ENCODE results near the gene MED12L.

MED12L gene

GRCh38 chr3:151456065-151456464 is 370.6 kb downstream of the MED12L start:
- H3K4me3 ChIP-seq (ENCODE audit: low read depth, low read length): no peak overlapping the region
- no peak for TF ChIP-seq CTCF (IDR thresholded peaks at IDR 0.05; ENCODE audit: low read depth, low read length)

GRCh38 chr3:151459358-151459757 is 373.9 kb downstream of the MED12L start:
- no peak for TF ChIP-seq CTCF (IDR thresholded peaks at IDR 0.05; ENCODE audit: low read depth, low read length)
- no peak overlapping the region for H3K4me3 ChIP-seq (ENCODE audit: low read depth, low read length)

- TF ChIP-seq CTCF (IDR thresholded peaks at IDR 0.05; ENCODE audit: low read depth, low read length): no peak
- H3K4me3 ChIP-seq (ENCODE audit: low read depth, low read length): no peak overlapping the region
These were observed 374.8 kb downstream of the MED12L start for GRCh38 chr3:151460228-151460627.

- H3K4me3 ChIP-seq (ENCODE audit: low read depth, low read length): no peak within 1 kb of the TSS
- TF ChIP-seq CTCF (IDR thresholded peaks at IDR 0.05; ENCODE audit: low read depth, low read length): no peak
These were observed 375.4 kb downstream of the MED12L start, which contains the start of gene IGSF10 for GRCh38 chr3:151460774-151461450. IGSF10 (minus strand) TSS chr3:151461061; CDS start chr3:151458709, 2,352 bp downstream.

GRCh38 chr3:151462278-151462780 is 376.9 kb downstream of the MED12L start:
- no peak overlapping the region for H3K4me3 ChIP-seq (ENCODE audit: low read depth, low read length)
- TF ChIP-seq CTCF (IDR thresholded peaks at IDR 0.05; ENCODE audit: low read depth, low read length): no peak

GRCh38 chr3:151462991-151463390 is 377.5 kb downstream of the MED12L start:
- TF ChIP-seq CTCF (IDR thresholded peaks at IDR 0.05; ENCODE audit: low read depth, low read length): no peak
- no peak overlapping the region for H3K4me3 ChIP-seq (ENCODE audit: low read depth, low read length)

GRCh38 chr3:151467069-151467468 is 381.6 kb downstream of the MED12L start:
- no peak for TF ChIP-seq CTCF (IDR thresholded peaks at IDR 0.05; ENCODE audit: low read depth, low read length)
- H3K4me3 ChIP-seq (ENCODE audit: low read depth, low read length): no peak overlapping the region
